Sigmoid colon (tissue), 7 donors: ENCODE results near the gene ROPN1. TPM values are rescaled to one million over a fixed set of nuclear protein-coding genes. Genes with fewer than 3 reads are reported as not detected.
"Not testable (repeated sequence)": the region's sequence is repeated elsewhere in the genome, so short reads cannot be mapped to it uniquely, and the experiment has no call there.

Experiments used
- DNase-seq: peaks from one replicate; pipeline ENCODE4 v3.0.0-alpha.2; 2019
- H3K27ac ChIP-seq, 4 donors: fragments of 200-600 bp; sonication (generic); one replicate each; pipeline ENCODE4 v1.5.1; 2016 to 2019; ENCODE audit warnings: mild to moderate bottlenecking in 1 of 4
- H3K27me3 ChIP-seq, 3 donors: fragments of 200-600 bp; sonication (generic); one replicate each; pipeline ENCODE4 v1.5.1; 2019; ENCODE audit warnings: mild to moderate bottlenecking in 1 of 3
- H3K36me3 ChIP-seq, 4 donors: fragments of 200-600 bp; sonication (generic); one replicate each; pipeline ENCODE4 v1.5.1; 2016 to 2019
- H3K4me1 ChIP-seq, 4 donors: fragments of 200-600 bp; sonication (generic); one replicate each; pipeline ENCODE4 v1.5.1; 2017 to 2019
- H3K4me3 ChIP-seq, 4 donors: fragments of 200-600 bp; sonication (generic); one replicate each; pipeline ENCODE4 v1.5.1; 2017 to 2019; ENCODE audit warnings: mild to moderate bottlenecking in 2 of 4, moderate library complexity in 1 of 4
- H3K9me3 ChIP-seq, 4 donors: fragments of 200-600 bp in 3 of 4; sonication (generic) in 3 of 4; one replicate each; pipeline versions ENCODE4 v1.5.1 to v1.6.1; 2013 to 2019
- EP300 ChIP-seq, 4 donors: sonication (generic); formaldehyde crosslinking; IDR thresholded peaks; one replicate each; pipeline ENCODE4 v1.6.1; 2017; ENCODE audit warnings: antibody characterized with exemption in 4 of 4
- POLR2A ChIP-seq, 2 donors: fragments of 450-650 bp; IDR thresholded peaks; one replicate each; pipeline ENCODE4 v1.6.1; 2016; ENCODE audit warnings: antibody characterized with exemption in 2 of 2, mild to moderate bottlenecking in 2 of 2, moderate library complexity in 2 of 2
- POLR2AphosphoS5 ChIP-seq, 4 donors: sonication (generic); formaldehyde crosslinking; IDR thresholded peaks; one replicate each; pipeline ENCODE4 v1.6.1; 2017; ENCODE audit warnings: antibody characterized with exemption in 4 of 4
- WGBS, 2 donors: extraction: QIAGEN DNeasy Blood & Tissue Kit; methylation state at CpG; one replicate each; pipeline ENCODE4 v1.1.7; 2013; 5-methylcytosine and 5-hydroxymethylcytosine counted together
- intact Hi-C: fragments of 100-400 bp; cut with DNase I; formaldehyde crosslinking; loops from one replicate; pipeline ENCODE4 v1.15.1; 2023
- polyA plus RNA-seq, 3 donors: library from polyadenylated mRNA; stranded (reverse); fragments of 200-250 nt; gene quantifications; one replicate each; pipeline ENCODE4 v1.2.3, GENCODE V29; 2013
- total RNA-seq, 4 donors: library from RNA; depleted of rRNA; stranded (reverse); fragments of >200 nt; gene quantifications; one replicate each; pipeline ENCODE4 v1.1.0, GENCODE V29; 2016
- TF ChIP-seq, protein P1 (sequence below), 4 experiments: fragments of 450-650 bp in 3 of 4; fragments of 200-600 bp in 1 of 4; IDR thresholded peaks; one replicate each; pipeline ENCODE4 v1.5.1; 2016 to 2019; ENCODE audit warnings: antibody characterized with exemption in 4 of 4, mild to moderate bottlenecking in 3 of 4, moderate library complexity in 2 of 4
- donor health status: healthy with polysubstance abuse.
- donor health status: Bipolar disorder and iron deficiency.
- donor health status: healthy.

The ROPN1 gene
- total and polyA plus RNA-seq, 7 donors = 0.44 to 1.8 (median 1.2) TPM; not detected in 4

DNA sequence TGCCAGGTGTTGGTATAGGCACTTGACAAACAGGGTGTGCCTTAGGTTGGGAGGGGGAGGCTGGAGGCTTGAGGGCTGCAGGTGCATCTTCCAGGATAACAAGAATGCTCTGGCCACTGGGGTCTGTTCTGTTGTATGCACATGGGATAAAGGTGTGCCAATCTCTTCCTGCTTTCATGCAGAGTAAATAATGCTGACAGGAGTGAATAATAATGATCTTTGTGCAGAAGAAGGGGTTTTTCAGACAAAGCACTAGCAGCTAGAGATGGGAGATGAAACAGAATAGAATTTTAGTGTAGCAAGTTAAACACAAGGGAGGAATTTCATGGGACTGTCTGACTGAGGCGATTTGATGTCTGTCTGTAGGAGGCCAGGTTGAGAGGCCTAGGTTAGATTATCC, 1.9 kb upstream of the ROPN1 start:
- TF ChIP-seq, protein P1, sequence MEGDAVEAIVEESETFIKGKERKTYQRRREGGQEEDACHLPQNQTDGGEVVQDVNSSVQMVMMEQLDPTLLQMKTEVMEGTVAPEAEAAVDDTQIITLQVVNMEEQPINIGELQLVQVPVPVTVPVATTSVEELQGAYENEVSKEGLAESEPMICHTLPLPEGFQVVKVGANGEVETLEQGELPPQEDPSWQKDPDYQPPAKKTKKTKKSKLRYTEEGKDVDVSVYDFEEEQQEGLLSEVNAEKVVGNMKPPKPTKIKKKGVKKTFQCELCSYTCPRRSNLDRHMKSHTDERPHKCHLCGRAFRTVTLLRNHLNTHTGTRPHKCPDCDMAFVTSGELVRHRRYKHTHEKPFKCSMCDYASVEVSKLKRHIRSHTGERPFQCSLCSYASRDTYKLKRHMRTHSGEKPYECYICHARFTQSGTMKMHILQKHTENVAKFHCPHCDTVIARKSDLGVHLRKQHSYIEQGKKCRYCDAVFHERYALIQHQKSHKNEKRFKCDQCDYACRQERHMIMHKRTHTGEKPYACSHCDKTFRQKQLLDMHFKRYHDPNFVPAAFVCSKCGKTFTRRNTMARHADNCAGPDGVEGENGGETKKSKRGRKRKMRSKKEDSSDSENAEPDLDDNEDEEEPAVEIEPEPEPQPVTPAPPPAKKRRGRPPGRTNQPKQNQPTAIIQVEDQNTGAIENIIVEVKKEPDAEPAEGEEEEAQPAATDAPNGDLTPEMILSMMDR (IDR thresholded peaks at IDR 0.05) = no peak
- TF ChIP-seq POLR2A (IDR thresholded peaks at IDR 0.05) (no peak), POLR2AphosphoS5 (IDR thresholded peaks at IDR 0.05) (no peak), EP300 (IDR thresholded peaks at IDR 0.05) (no peak)
- H3K27ac ChIP-seq = no peak overlapping the region
- no peaks in the 10 kb centered on the region for H3K36me3 ChIP-seq
- no peak overlapping the region for H3K4me3 ChIP-seq
- H3K4me1 ChIP-seq = no peaks in the 10 kb centered on the region
- no peaks in the 10 kb centered on the region for H3K9me3 ChIP-seq
- intact Hi-C loops = no loop called here
- H3K27me3 ChIP-seq = peaks cover 0 to 4% (median 0%) of the 10 kb centered on the region in 3 donors
- WGBS, 2 donors = 51 to 77% methylated on average over 1 of the region's 1 CpG
- DNase-seq = no peak

DNA sequence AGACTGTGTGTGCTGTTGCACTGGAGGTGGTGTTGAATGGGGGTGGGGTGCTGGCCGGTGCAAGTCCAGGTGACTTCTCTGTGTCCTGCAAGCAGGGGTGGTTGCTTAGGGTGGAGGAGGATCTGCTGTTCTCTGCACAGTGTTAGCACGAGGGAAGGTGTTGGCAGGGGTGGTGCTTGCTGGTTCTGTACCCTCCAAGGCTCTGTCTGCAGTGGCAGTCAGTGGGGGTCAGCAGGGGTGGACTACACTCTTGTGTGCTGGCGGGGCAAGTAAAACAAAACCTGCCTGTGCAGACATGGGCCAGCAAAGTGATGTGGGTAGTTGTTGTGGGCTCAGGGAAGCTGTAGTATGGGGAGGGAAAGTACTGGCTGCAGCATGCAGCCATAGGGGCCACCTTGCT, 5.5 kb downstream of the ROPN1 start:
- DNase-seq = no peak
- 64 to 83% methylated on average over 3 of the region's 3 CpGs for WGBS, 2 donors
- Histone ChIP-seq H3K4me1 (no peaks in the 10 kb centered on the region), H3K36me3 (no peaks in the 10 kb centered on the region), H3K27ac (no peak overlapping the region), H3K27me3 (no peaks in the 10 kb centered on the region), H3K4me3 (no peak overlapping the region), H3K9me3 (no peaks in the 10 kb centered on the region)
- no peak for TF ChIP-seq POLR2AphosphoS5 (IDR thresholded peaks at IDR 0.05)
- TF ChIP-seq EP300 (IDR thresholded peaks at IDR 0.05) = no peak
- TF ChIP-seq, protein P1 (IDR thresholded peaks at IDR 0.05) = no peak
- TF ChIP-seq POLR2A (IDR thresholded peaks at IDR 0.05) = no peak
- intact Hi-C loops = loop anchor here (10.0 kb wide), 1 partner anchor 242 kb away; no protein-coding TSS in a partner anchor

DNA sequence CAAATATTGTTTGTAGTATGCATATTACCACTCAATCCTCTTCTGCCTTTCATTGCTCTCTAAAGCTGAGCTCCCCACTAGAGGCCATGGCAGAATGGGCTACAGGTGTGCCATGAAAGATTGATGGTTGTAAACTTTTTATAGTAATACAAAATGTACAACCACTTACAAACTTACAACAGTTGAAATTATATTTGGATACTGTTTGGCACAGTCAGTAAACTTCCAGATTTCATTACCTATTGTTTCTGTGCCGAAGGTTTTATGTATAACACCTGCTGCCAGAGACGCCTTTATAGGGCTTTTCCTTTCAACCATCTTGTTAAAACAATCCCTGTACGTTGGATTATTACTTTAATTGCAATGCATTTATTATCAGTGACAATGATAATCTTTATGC, 7.0 kb downstream of the ROPN1 start:
- intact Hi-C loops = loop anchor here (10.0 kb wide), 1 partner anchor 240 kb away; no protein-coding TSS in a partner anchor

DNA sequence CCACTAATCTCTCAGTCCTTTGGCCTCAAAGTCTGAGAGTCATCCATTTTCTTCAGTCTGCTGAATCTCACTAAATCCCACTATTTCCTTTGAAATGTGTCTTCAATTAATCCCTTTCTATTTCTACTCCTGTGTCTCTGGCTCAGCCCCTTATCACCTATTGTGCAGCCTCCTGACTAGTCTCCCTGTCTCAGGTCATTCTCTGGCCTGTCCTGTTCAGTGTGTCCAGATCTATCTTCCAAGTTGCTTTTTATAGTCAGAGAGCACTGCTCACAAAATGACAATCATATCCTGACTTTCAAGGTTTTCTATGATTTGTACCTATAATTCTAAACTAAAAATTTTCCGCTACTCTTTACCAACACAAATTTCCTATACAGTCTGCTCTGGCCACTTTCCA, 7.6 kb downstream of the ROPN1 start:
- TF ChIP-seq POLR2A (IDR thresholded peaks at IDR 0.05) = no peak
- no peak for TF ChIP-seq POLR2AphosphoS5 (IDR thresholded peaks at IDR 0.05)
- Histone ChIP-seq H3K27ac (no peak overlapping the region), H3K9me3 (no peaks in the 10 kb centered on the region), H3K36me3 (no peaks in the 10 kb centered on the region), H3K27me3 (no peaks in the 10 kb centered on the region), H3K4me1 (peaks cover 0 to 9% (median 3%) of the 10 kb centered on the region in 4 donors), H3K4me3 (no peak overlapping the region)
- WGBS, 2 donors = 64 to 86% methylated on average over 1 of the region's 1 CpG
- DNase-seq = no peak
- intact Hi-C loops = loop anchor here (10.0 kb wide), 1 partner anchor 240 kb away; no protein-coding TSS in a partner anchor

More for the DNA sequence above, 7.0 kb downstream of the ROPN1 start:
- H3K36me3 ChIP-seq = no peaks in the 10 kb centered on the region
- DNase-seq = no peak
- TF ChIP-seq, protein P1 (IDR thresholded peaks at IDR 0.05) = no peak
- no peak for TF ChIP-seq EP300 (IDR thresholded peaks at IDR 0.05)
- TF ChIP-seq POLR2A (IDR thresholded peaks at IDR 0.05) = no peak
- TF ChIP-seq POLR2AphosphoS5 (IDR thresholded peaks at IDR 0.05) = no peak
- no peaks in the 10 kb centered on the region for H3K27me3 ChIP-seq
- no peaks in the 10 kb centered on the region for H3K9me3 ChIP-seq
- peaks cover 0 to 5% (median 2%) of the 10 kb centered on the region in 4 donors for H3K4me1 ChIP-seq
- no peak overlapping the region for H3K4me3 ChIP-seq
- 17 to 59% methylated on average over 3 of the region's 3 CpGs for WGBS, 2 donors
- no peak overlapping the region for H3K27ac ChIP-seq

DNA sequence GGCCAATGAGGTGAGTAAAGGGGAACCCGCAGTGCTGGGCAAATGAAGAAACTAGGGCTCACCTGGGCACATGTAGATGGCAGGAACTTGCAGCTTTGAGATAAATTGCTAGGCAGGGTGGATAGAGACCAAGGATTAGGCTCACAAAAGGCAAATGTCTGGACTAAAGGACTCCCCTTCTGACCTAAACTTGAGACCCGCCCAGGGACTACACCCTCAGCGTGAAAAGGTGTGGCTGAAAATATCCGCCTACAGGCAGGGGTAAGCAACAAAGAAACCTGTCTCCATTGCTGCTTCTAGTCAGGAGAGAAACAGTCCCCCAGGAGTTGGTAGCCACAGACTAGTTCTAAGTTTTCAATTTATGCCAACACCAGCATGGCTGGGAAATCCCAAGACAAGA, 10.6 kb downstream of the ROPN1 start:
- H3K4me1 ChIP-seq, H3K36me3 ChIP-seq, H3K27ac ChIP-seq, H3K4me3 ChIP-seq, H3K9me3 ChIP-seq, H3K27me3 ChIP-seq, DNase-seq: not testable (repeated sequence)
- TF ChIP-seq, protein P1 (IDR thresholded peaks at IDR 0.05) = peak in 1 of 4 experiments; percentile 10
- intact Hi-C loops = loop anchor here (10.0 kb wide), 1 partner anchor 237 kb away; no protein-coding TSS in a partner anchor
- WGBS, 2 donors = 20 to 66% methylated on average over 4 of the region's 4 CpGs
